T47D (cell line): ENCODE data around the gene MAX.

Experiments used
- DNase-seq, 2 experiments: peaks; one replicate each; pipeline versions ENCODE4 v3.0.0 to v3.0.0-alpha.2; 2011 to 2012; ENCODE audit warnings: low read depth in 1 of 2, low spot score in 1 of 2
- JUND ChIP-seq: IDR thresholded peaks from 2 replicates; pipeline ENCODE4 v1.6.1; 2012; ENCODE audit warnings: low read depth
- in situ Hi-C: cut with HindIII; loops from 2 replicates; pipeline ENCODE4 v1.10.0; 2016; ENCODE audit warnings: low sequenced_read_pairs, low pct_unique_long_range_greater_than_20kb

MAX gene

DNA sequence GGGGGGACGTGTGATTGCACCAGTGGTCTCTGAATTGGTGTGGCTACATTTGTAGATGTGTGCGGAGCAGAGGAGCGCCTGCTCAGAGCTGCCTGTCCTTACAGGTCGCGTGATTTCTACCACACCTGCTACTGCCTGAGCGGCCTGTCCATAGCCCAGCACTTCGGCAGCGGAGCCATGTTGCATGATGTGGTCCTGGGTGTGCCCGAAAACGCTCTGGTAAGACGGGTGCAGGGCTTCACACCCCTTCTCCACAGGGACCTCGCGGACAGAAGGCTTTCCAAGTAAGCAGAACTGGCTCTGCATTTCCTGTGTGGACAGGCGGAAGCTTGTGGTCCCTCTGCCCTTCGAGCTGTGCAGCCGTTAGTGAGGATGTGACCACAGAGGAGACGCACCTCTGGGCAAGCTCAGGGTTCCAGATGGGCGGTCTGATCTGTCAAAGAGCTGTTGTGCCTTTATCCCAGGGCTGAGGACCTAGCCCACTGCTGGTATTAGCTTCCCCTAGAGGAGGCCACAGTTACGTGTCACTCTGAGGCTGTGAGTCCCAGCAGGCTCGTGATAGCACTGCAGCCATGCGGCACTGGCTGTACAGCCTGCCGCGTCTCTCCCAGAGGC lies 47.7 kb downstream of the MAX start:
- DNase-seq: no peak
- TF ChIP-seq JUND: no peak
- in situ Hi-C loops: no loop called here

- DNase-seq: no peak
- in situ Hi-C loops: no loop called here
- no peak for TF ChIP-seq JUND
These were observed 48.9 kb downstream of the MAX start for GRCh38 chr14:65053466-65053865.

DNA sequence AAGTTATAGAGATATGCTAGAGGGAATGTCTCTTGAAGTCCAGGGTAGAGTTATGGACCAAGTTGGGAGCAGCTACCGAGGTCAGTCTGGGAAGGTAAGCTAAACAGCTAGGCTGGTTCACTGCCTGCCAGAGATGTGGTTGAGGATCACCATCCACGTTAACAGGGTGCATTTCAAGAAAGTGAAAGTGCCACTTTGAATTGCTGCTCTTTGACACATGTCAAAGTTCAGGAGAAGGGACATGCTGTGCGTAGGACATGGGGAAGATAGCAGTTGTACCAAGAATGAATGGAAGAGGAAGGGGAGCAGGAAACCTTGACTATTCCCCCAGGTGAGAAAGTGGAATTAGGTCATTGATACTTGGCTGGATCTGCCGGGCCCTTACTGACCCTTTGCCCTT lies 49.5 kb downstream of the MAX start:
- TF ChIP-seq JUND: no peak
- DNase-seq: no peak
- in situ Hi-C loops: no loop called here

DNA sequence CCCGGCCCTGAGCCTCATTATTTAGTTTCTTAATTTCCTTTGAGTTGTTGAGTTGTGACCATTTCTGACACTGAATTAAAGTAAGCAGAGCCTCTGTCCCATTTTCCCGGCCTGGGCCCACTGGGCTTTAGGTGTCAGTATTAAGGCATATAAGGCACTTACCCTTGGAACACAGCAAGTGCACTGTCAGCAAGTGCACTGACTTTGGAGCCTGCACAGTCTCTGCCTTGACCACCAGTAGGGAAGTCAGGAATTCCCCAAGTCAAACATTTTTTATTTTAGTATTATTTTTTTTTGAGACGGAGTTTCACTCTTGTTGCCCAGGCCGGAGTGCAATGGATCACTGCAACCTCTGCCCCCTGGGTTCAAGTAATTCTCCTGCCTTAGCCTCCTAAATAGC lies 56.6 kb downstream of the MAX start:
- TF ChIP-seq JUND: no peak
- DNase-seq: no peak
- in situ Hi-C loops: no loop called here

DNA sequence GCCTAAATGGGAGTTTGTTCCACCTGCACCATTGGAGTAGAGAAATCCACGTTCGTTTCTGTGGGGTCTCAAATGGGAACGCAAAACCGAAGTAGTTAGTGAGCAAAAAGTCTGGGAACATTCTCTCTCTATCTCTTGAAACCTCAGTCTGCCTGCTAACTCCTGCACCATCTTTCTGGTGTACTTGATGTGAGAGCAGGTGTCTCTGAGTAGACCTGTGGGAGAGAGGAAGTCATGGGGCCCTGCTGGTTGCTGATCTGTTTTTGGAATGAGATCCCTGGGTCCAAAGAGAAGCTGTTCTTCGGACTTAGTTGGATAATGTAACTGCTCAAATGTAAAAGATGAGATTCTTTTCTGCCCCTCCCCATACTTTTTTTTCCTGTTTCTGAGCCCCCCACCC lies 57.3 kb downstream of the MAX start:
- DNase-seq: no peak
- no peak for TF ChIP-seq JUND
- in situ Hi-C loops: no loop called here

- in situ Hi-C loops: no loop called here
- DNase-seq: no peak
- TF ChIP-seq JUND: no peak
These were observed 57.7 kb downstream of the MAX start for GRCh38 chr14:65044596-65044959.

GRCh38 chr14:65043893-65044595 lies 58.3 kb downstream of the MAX start:
- DNase-seq: no peak
- in situ Hi-C loops: no loop called here
- TF ChIP-seq JUND: no peak

GRCh38 chr14:65042731-65043372 lies 59.5 kb downstream of the MAX start:
- DNase-seq: no peak
- in situ Hi-C loops: no loop called here
- TF ChIP-seq JUND: no peak

GRCh38 chr14:65042296-65042695 lies 60.0 kb downstream of the MAX start:
- DNase-seq: no peak
- no peak for TF ChIP-seq JUND
- in situ Hi-C loops: no loop called here

DNA sequence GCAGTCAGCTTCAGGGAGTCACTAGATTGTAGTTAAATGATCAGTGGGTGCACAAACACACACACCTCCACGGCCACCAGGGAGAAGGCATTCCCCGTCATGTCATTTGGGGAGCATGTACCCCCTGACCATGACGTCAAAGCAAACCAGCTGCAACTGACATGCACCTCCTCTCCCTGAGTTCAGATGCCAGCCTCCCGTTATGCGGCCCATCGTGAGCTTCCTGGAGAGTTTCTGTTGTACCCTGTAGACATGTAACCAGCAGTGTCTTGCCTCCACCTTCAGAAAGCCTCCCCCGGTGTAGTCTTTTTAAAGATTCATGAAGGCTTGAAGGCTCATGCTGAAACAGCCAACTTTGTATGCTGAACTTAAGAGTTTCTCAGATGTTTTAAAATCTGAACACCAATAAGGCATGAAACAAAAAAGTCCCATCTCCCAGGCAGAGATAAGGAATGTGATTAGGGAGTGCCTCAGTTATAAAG lies 60.8 kb downstream of the MAX start:
- no peak for DNase-seq
- in situ Hi-C loops: no loop called here
- TF ChIP-seq JUND: no peak

DNA sequence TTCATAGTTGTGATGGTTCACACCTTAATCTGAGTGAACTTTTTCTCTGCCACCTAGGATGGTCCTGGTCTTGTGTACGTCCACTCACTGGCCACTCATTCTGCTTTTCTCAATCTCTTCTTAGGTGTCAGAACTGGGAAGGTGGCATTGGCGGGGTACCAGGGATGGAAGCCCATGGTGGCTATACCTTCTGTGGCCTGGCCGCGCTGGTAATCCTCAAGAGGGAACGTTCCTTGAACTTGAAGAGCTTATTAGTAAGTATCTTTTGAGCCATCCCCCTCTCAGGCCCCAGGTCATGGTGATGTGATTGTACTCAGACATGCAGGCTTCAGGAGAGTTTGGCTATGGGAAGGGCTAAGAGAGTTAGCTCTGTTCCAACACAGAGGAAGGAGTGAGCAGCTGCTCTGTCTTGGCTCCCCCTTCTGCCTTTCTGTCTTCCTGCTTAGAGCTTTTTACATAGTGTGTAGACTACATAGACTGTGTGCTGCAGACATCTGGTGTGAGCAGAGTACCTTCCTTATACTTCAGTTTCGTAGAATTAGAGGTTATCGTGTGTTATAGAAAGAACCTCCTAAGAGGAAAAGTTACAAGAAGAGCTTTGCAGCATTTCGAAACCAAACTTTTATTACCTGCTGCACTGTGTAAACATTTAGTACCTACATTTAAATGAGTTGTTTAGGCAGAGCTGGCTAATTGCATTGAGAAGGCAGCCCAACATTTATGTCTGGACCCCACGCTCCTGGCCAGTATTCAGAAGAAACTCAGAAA lies 61.5 kb downstream of the MAX start:
- TF ChIP-seq JUND: no peak
- in situ Hi-C loops: no loop called here
- no peak for DNase-seq

GRCh38 chr14:65038966-65039365 lies 63.4 kb downstream of the MAX start:
- in situ Hi-C loops: no loop called here
- TF ChIP-seq JUND: no peak
- DNase-seq: no peak

- peak in 1 of 2 experiments; percentile 19 for DNase-seq
- in situ Hi-C loops: no loop called here
- no peak for TF ChIP-seq JUND
These were observed 67.3 kb downstream of the MAX start for GRCh38 chr14:65035049-65035448.
